HCT116 (cell line): ENCODE data around the gene DEPDC5. TPM values are rescaled to one million over a fixed set of nuclear protein-coding genes. Genes with fewer than 3 reads are reported as not detected.

ENCODE experiments used
- ATAC-seq: fragments of 200-7000 bp; cut with Tn5 transposase; 2 replicates; pipeline ENCODE4 v1.9.1; 2020; ENCODE audit warnings: mild to moderate bottlenecking, moderate library complexity
- BruUV-seq: library from RNA; stranded (reverse); fragments of 400-500 nt; replicated peaks from 2 replicates; lab custom pipeline; 2021; lab: Mats Ljungman, UMichigan
- CTCF ChIA-PET: fragments of 300-600 bp; sonication (Branson Sonifier 250); formaldehyde crosslinking; loops from one replicate; lab custom pipeline; 2021; ENCODE audit warnings: antibody characterized with exemption; lab: Charles Lee
- POLR2A ChIA-PET: fragments of 300-600, 350-600 bp; sonication (Branson Sonifier 250); formaldehyde crosslinking; loops from one replicate; lab custom pipeline; 2021; ENCODE audit warnings: antibody characterized with exemption; lab: Charles Lee
- RAD21 ChIA-PET, 2 experiments: fragments of 300-600 bp; sonication (Branson Sonifier 250); formaldehyde crosslinking; loops; one replicate each; lab custom pipeline; 2023; ENCODE audit warnings: low total read pairs in 2 of 2; ENCODE audit not compliant: uncharacterized antibody in 2 of 2, unreplicated experiment in 2 of 2, low non-redundant PET in 1 of 2; lab: Charles Lee
- DNase-seq: peaks from one replicate; pipeline ENCODE4 v3.0.0-alpha.2; 2010; ENCODE audit warnings: low read depth, low spot score
- H2AFZ ChIP-seq: fragments of 200-600 bp; shearing (Covaris generic), sonication (generic); 2 replicates; pipeline ENCODE4 v1.6.1; 2017; ENCODE audit warnings: low read depth, mixed run types, mixed read lengths, antibody characterized with exemption, low read length; ENCODE audit not compliant: poor library complexity, severe bottlenecking
- H3K27ac ChIP-seq: 2 replicates; pipeline ENCODE4 v1.5.1; 2012; ENCODE audit warnings: low read depth, low read length
- H3K27me3 ChIP-seq: fragments of 200-600 bp; sonication (generic); 2 replicates; pipeline ENCODE4 v1.6.1; 2016; ENCODE audit warnings: mixed run types, low read length, mixed read lengths; ENCODE audit not compliant: insufficient read depth
- H3K36me3 ChIP-seq, 2 experiments: fragments of 200-500 bp in 1 of 2; fragments of 200-600 bp in 1 of 2; sonication (Bioruptor generic) in 1 of 2; sonication (generic) in 1 of 2; 2 replicates each; pipeline versions ENCODE4 v1.5.1 to v1.6.1; 2014 to 2016; ENCODE audit warnings: low read length in 2 of 2, inconsistent platforms in 1 of 2, mixed read lengths in 1 of 2, mixed run types in 1 of 2; ENCODE audit not compliant: insufficient read depth in 2 of 2, control insufficient read depth in 1 of 2
- H3K4me1 ChIP-seq, 2 experiments: fragments of 200-600 bp in 1 of 2; sonication (generic) in 1 of 2; 2 replicates each; pipeline versions ENCODE4 v1.5.1 to v1.6.1; 2012 to 2017; ENCODE audit warnings: low read length in 2 of 2, inconsistent platforms in 1 of 2, mild to moderate bottlenecking in 1 of 2, mixed read lengths in 1 of 2, mixed run types in 1 of 2, moderate library complexity in 1 of 2; ENCODE audit not compliant: insufficient read depth in 2 of 2, control insufficient read depth in 1 of 2
- H3K4me2 ChIP-seq: fragments of 200-600 bp; sonication (generic); 2 replicates; pipeline ENCODE4 v1.6.1; 2017; ENCODE audit warnings: mixed run types, low read length, mixed read lengths
- H3K4me3 ChIP-seq, 2 experiments: fragments of 200-600 bp in 1 of 2; sonication (generic) in 1 of 2; replicated peaks in 1 of 2; 2 replicates each; pipeline ENCODE4 v1.5.1; 2011 to 2016; ENCODE audit warnings: low read length in 2 of 2, control low read depth in 1 of 2, low read depth in 1 of 2, mild to moderate bottlenecking in 1 of 2, mixed read lengths in 1 of 2, mixed run types in 1 of 2
- H3K79me2 ChIP-seq: fragments of 200-600 bp; sonication (generic); 2 replicates; pipeline ENCODE4 v1.6.1; 2017; ENCODE audit warnings: mild to moderate bottlenecking, mixed run types, low read length, moderate library complexity, mixed read lengths; ENCODE audit not compliant: insufficient read depth
- H3K9ac ChIP-seq: fragments of 200-600 bp; sonication (generic); 2 replicates; pipeline ENCODE4 v1.6.1; 2016; ENCODE audit warnings: low read length, mixed read lengths
- H3K9me2 ChIP-seq: fragments of 200-600 bp; sonication (generic), shearing (Covaris generic); 2 replicates; pipeline ENCODE4 v1.6.1; 2017; ENCODE audit warnings: mixed run types, mild to moderate bottlenecking, moderate library complexity; ENCODE audit not compliant: insufficient read depth
- H3K9me3 ChIP-seq, 2 experiments: fragments of 200-500 bp in 1 of 2; fragments of 200-600 bp in 1 of 2; sonication (Bioruptor generic) in 1 of 2; sonication (generic) in 1 of 2; 2 replicates each; pipeline ENCODE4 v1.6.1; 2014 to 2017; ENCODE audit warnings: low read length in 2 of 2, mixed read lengths in 2 of 2, inconsistent platforms in 1 of 2, low read depth in 1 of 2, mild to moderate bottlenecking in 1 of 2, mixed run types in 1 of 2, moderate library complexity in 1 of 2; ENCODE audit not compliant: control insufficient read depth in 1 of 2, insufficient read depth in 1 of 2
- H4K20me1 ChIP-seq: fragments of 200-600 bp; sonication (generic), shearing (Covaris generic); 2 replicates; pipeline ENCODE4 v1.6.1; 2017; ENCODE audit warnings: mixed run types, mild to moderate bottlenecking, moderate library complexity; ENCODE audit not compliant: insufficient read depth
- CEBPB ChIP-seq: IDR thresholded peaks from 2 replicates; pipeline ENCODE4 v1.6.1; 2012; ENCODE audit warnings: low read depth
- CTCF ChIP-seq, 3 experiments: fragments of 200-600 bp in 1 of 3; sonication (generic) in 1 of 3; IDR thresholded peaks in 2 of 3; conservative IDR thresholded peaks in 1 of 3; 2 replicates each; pipeline ENCODE4 v1.5.1; 2012 to 2017; ENCODE audit warnings: low read depth in 2 of 3, low read length in 2 of 3, antibody characterized with exemption in 1 of 3, borderline replicate concordance in 1 of 3, control low read depth in 1 of 3, mild to moderate bottlenecking in 1 of 3, mixed read lengths in 1 of 3, mixed run types in 1 of 3, moderate library complexity in 1 of 3; ENCODE audit not compliant: insufficient read depth in 1 of 3
- EZH2phosphoT487 ChIP-seq: fragments of 200-600 bp; IDR thresholded peaks from 2 replicates; pipeline ENCODE4 v1.6.1; 2018; ENCODE audit warnings: antibody characterized with exemption, borderline replicate concordance
- FOSL1 ChIP-seq: IDR thresholded peaks from 2 replicates; pipeline ENCODE4 v1.6.1; 2012; ENCODE audit warnings: low read depth
- POLR2A ChIP-seq: IDR thresholded peaks from 2 replicates; pipeline ENCODE4 v1.7.0; 2011; ENCODE audit warnings: borderline replicate concordance; ENCODE audit not compliant: insufficient read depth, insufficient read length; ENCODE audit errors: extremely low read depth
- SIN3A ChIP-seq: IDR thresholded peaks from 2 replicates; pipeline ENCODE4 v1.6.1; 2012; ENCODE audit warnings: low read depth
- SP1 ChIP-seq: IDR thresholded peaks from 2 replicates; pipeline ENCODE4 v1.6.1; 2012; ENCODE audit warnings: low read depth
- YY1 ChIP-seq: IDR thresholded peaks from 2 replicates; pipeline ENCODE4 v1.6.1; 2011; ENCODE audit warnings: low read length, low read depth, moderate library complexity, mild to moderate bottlenecking; ENCODE audit not compliant: insufficient replicate concordance; ENCODE audit errors: extremely low read depth
- ZFX ChIP-seq: fragments of 450-650 bp; IDR thresholded peaks from 2 replicates; pipeline ENCODE4 v1.6.1; 2017
- ZNF274 ChIP-seq: fragments of 200-500 bp; sonication (Bioruptor generic); IDR thresholded peaks from 2 replicates; pipeline ENCODE4 v1.6.1; 2014; ENCODE audit warnings: mild to moderate bottlenecking, low read depth, low read length, inconsistent platforms
- intact Hi-C: fragments of 100-400 bp; cut with micrococcal nuclease; formaldehyde crosslinking; loops from 2 replicates; pipeline ENCODE4 v1.10.0; 2022
- total RNA-seq: library from RNA; stranded (reverse); gene quantifications from one replicate; pipeline ENCODE4 v1.2.1, GENCODE V29; 2021; ENCODE audit not compliant: unreplicated experiment

DEPDC5 gene
- total RNA-seq, 1 experiment from 2014 or later: 35.0 TPM

GRCh38 chr22:31838917-31839316, 85.1 kb downstream of the DEPDC5 start:
- Histone ChIP-seq H3K9me2 (no peaks in the 10 kb centered on the region), H3K36me3 (peaks cover 7 to 24% of the 10 kb centered on the region in 2 experiments; a peak in 3 of 4 replicates), H2AFZ (no peak overlapping the region), H3K27me3 (no peaks in the 10 kb centered on the region), H3K9me3 (no peaks in the 10 kb centered on the region), H3K4me1 (peaks cover 0 to 9% of the 10 kb centered on the region in 2 experiments; a peak in 2 of 4 replicates), H3K4me2 (no peak overlapping the region), H3K9ac (no peak overlapping the region), H3K4me3 (no peak overlapping the region), H4K20me1 (no peaks in the 10 kb centered on the region), H3K79me2 (no peaks in the 10 kb centered on the region), H3K27ac (no peak overlapping the region)
- ChIA-PET POLR2A (no interaction called here), CTCF (no interaction called here), RAD21 (no interaction called here)
- TF ChIP-seq YY1 (no peak), CEBPB (no peak), POLR2A (no peak), SIN3A (no peak), ZNF274 (no peak), CTCF (IDR thresholded peaks at IDR 0.05 in 2 of 3, conservative IDR thresholded peaks at IDR 0.05 in 1 of 3; ENCODE audit: borderline replicate concordance in 1 of 3, insufficient read depth in 1 of 3, low read depth in 2 of 3, low read length in 2 of 3) (no peak), FOSL1 (no peak), EZH2phosphoT487 (no peak), ZFX (no peak), SP1 (no peak)
- DNase-seq (no peak), ATAC-seq (no peak)
- BruUV-seq: no TSS peak
- intact Hi-C loops: no loop called here
